ENCODE results near the gene GJD3.

Gene GJD3

GRCh38 chr17:40346765-40347158, 17.8 kb downstream of the GJD3 start:
- ATAC-seq: no peak
- TF ChIP-seq CREB5 (CRISPR knock-in tag; IDR thresholded peaks at IDR 0.05; ENCODE audit: low read depth): no peak
- TF ChIP-seq ZNF8 (CRISPR knock-in tag; IDR thresholded peaks at IDR 0.05): no peak
- TF ChIP-seq BACH2 (CRISPR knock-in tag; IDR thresholded peaks at IDR 0.05; ENCODE audit: borderline replicate concordance): no peak
- no peak for TF ChIP-seq GLIS3 (CRISPR knock-in tag; IDR thresholded peaks at IDR 0.05)
- no peak for TF ChIP-seq SNAI2 (CRISPR knock-in tag; IDR thresholded peaks at IDR 0.05)
- no peak for TF ChIP-seq TSHZ2 (CRISPR knock-in tag; IDR thresholded peaks at IDR 0.05)
- TF ChIP-seq PPARA (CRISPR knock-in tag; IDR thresholded peaks at IDR 0.05; ENCODE audit: borderline replicate concordance): no peak
- TF ChIP-seq ARNTL (CRISPR knock-in tag; IDR thresholded peaks at IDR 0.05; ENCODE audit: borderline replicate concordance, low read depth): no peak
- no peak for TF ChIP-seq ZNF565 (CRISPR knock-in tag; conservative IDR thresholded peaks at IDR 0.05; ENCODE audit: low read depth)
- no peak for TF ChIP-seq TOX (CRISPR knock-in tag; IDR thresholded peaks at IDR 0.05; ENCODE audit: borderline replicate concordance)

- ATAC-seq: no peak
- TF ChIP-seq SNAI2 (CRISPR knock-in tag; IDR thresholded peaks at IDR 0.05): no peak
- TF ChIP-seq ARNTL (CRISPR knock-in tag; IDR thresholded peaks at IDR 0.05; ENCODE audit: borderline replicate concordance, low read depth): no peak
- TF ChIP-seq ZC3H10 (CRISPR knock-in tag; IDR thresholded peaks at IDR 0.05): no peak
- no peak for TF ChIP-seq POU6F1 (CRISPR knock-in tag; IDR thresholded peaks at IDR 0.05; ENCODE audit: borderline replicate concordance, low read depth)
- TF ChIP-seq ISL1 (CRISPR knock-in tag; IDR thresholded peaks at IDR 0.05): no peak
- TF ChIP-seq ESRRG (CRISPR knock-in tag; IDR thresholded peaks at IDR 0.05): no peak
- TF ChIP-seq PPARA (CRISPR knock-in tag; IDR thresholded peaks at IDR 0.05; ENCODE audit: borderline replicate concordance): no peak
- no peak for TF ChIP-seq RARB (CRISPR knock-in tag; IDR thresholded peaks at IDR 0.05)
- TF ChIP-seq ZNF565 (CRISPR knock-in tag; conservative IDR thresholded peaks at IDR 0.05; ENCODE audit: low read depth): no peak
- no peak for TF ChIP-seq CSRNP3 (CRISPR knock-in tag; IDR thresholded peaks at IDR 0.05)
- no peak for TF ChIP-seq GLIS3 (CRISPR knock-in tag; IDR thresholded peaks at IDR 0.05)
- TF ChIP-seq ZNF8 (CRISPR knock-in tag; IDR thresholded peaks at IDR 0.05): no peak
- TF ChIP-seq TSHZ2 (CRISPR knock-in tag; IDR thresholded peaks at IDR 0.05): no peak
- no peak for TF ChIP-seq ZFP30 (CRISPR knock-in tag; IDR thresholded peaks at IDR 0.05)
- no peak for TF ChIP-seq ZNF70 (CRISPR knock-in tag; IDR thresholded peaks at IDR 0.05)
These were observed 18.4 kb downstream of the GJD3 start for GRCh38 chr17:40345994-40346764.
